ENCODE data around the gene FNDC11.

The FNDC11 gene

GRCh38 chr20:63587256-63587655 is 33.3 kb downstream of the FNDC11 start:
- DNase-seq = no peak

- no peak for DNase-seq
Observed at GRCh38 chr20:63587776-63588591, 34.0 kb downstream of the FNDC11 start.

- DNase-seq = no peak
Observed at GRCh38 chr20:63588641-63589041, 34.7 kb downstream of the FNDC11 start.

GRCh38 chr20:63589261-63590217 is 35.6 kb downstream of the FNDC11 start:
- no peak for DNase-seq

GRCh38 chr20:63590218-63591146 is 36.5 kb downstream of the FNDC11 start:
- no peak for DNase-seq

- no peak for DNase-seq
Observed at GRCh38 chr20:63591147-63591533, 37.2 kb downstream of the FNDC11 start.

- DNase-seq = no peak
Observed at GRCh38 chr20:63591786-63592355, 37.9 kb downstream of the FNDC11 start.

- no peak for DNase-seq
Observed at GRCh38 chr20:63592661-63593060, 38.7 kb downstream of the FNDC11 start.

- no peak for DNase-seq
Observed at GRCh38 chr20:63594043-63594561, 40.1 kb downstream of the FNDC11 start.

- DNase-seq = no peak
Observed at GRCh38 chr20:63595416-63596127, 41.6 kb downstream of the FNDC11 start.

GRCh38 chr20:63596423-63596822 is 42.5 kb downstream of the FNDC11 start:
- no peak for DNase-seq

- no peak for DNase-seq
Observed at GRCh38 chr20:63597651-63598478, 43.9 kb downstream of the FNDC11 start.

- no peak for DNase-seq
Observed at GRCh38 chr20:63598479-63599395, 44.8 kb downstream of the FNDC11 start.

GRCh38 chr20:63599396-63600050 is 45.6 kb downstream of the FNDC11 start:
- DNase-seq = no peak

- DNase-seq = peak; percentile 33
Observed at GRCh38 chr20:63601679-63602078, 47.7 kb downstream of the FNDC11 start.

GRCh38 chr20:63602321-63602720 is 48.4 kb downstream of the FNDC11 start:
- DNase-seq = no peak

Data from activated gamma-delta T cell treated with Interleukin-2 at 50 U/mL for 16 hours (primary cell).